HG03064 (cell line): Measurements from ENCODE around the gene FGF5.

Experiments used
- ATAC-seq: cut with Tn5 transposase; IDR thresholded peaks from one replicate; pipeline ENCODE4 v1.9.1; 2021; ENCODE audit warnings: low read depth; ENCODE audit not compliant: unreplicated experiment

FGF5 gene

DNA sequence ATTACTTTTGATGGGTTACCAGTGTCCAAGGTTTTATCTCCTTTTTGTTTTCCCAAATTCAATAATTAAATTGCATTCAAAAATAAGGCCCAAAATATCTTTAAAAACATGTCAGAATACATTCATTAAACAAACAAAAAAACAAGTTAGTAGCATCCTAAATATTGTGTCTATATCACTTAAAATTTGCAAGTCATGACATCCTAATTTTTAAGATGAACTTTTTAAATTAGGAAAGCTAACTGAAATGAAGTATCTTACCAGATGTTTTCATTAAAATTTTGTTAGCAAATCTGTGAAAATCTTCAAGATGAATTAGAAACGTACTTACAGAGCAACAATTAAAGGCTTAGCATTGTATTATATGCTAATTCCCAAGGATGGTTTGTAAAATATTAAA is 68.1 kb downstream of the FGF5 start:
- no peak for ATAC-seq

GRCh38 chr4:80335226-80335553 is 68.7 kb downstream of the FGF5 start:
- no peak for ATAC-seq

DNA sequence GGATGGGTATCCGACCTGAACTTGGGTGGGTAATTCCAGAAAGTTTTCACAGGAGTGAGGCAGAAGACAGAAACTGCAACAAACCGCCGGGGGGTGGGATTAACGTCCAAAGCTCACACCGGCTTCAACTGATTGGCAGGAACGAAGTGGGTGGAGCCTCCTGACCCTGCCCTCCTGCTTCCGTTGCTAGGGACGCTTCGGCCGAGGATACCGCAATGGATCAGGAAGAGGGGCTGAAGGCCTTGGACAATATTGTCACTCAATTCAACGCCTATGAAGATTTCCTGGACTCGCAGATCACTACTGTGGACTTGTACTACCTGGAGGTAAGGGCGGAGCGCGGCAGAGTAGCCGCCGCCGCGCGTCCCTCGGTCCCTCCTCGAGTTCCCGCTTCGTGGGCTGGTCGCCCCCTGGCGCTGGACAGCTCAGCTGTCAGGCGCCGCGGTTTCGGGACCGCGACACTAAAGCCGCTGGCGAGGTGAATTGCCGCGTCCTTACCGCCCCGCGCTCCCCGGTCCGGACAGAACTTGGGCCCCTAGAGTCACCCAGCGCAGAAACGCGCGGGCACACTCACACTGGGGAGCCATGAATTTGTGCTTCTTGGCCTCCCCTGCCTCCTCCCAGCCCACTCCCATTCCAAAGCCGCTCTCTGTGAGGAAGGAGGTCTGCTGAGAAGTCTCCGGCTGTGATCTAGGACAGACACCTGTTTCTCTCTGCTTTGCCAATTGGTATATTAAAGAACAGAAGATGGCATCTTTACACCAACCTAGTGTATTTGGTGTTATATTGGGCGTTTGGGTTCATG is 69.3 kb downstream of the FGF5 start, which contains the start of gene CFAP299:
Gene CFAP299 (plus strand): TSS at position 177 of the 805 bp plus-strand sequence.
- ATAC-seq: peak; percentile 93

DNA sequence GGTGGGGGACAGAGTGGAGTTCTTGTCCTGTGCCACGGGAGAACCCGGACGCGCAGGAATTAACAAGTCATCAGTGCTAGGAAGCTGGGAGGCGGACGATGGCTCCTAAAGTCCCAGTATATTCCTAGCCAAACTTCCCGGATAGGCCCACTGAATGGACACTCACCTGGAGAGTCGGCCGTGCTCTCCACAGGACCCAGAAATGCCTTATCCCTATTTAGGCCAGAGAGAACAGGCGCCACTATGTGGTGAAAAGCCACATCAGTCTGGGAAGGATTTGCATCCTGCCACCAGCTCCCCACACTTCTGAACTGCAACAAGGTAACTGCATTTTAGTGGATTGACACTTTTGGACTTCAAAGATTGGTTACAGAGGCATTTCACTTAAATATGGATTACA is 70.1 kb downstream of the FGF5 start:
- no peak for ATAC-seq

GRCh38 chr4:80340036-80340435 is 73.6 kb downstream of the FGF5 start:
- no peak for ATAC-seq
